ENCODE data around the gene IQSEC1. TPM values are rescaled to one million over a fixed set of nuclear protein-coding genes. Genes with fewer than 3 reads are reported as not detected.

IQSEC1 gene
- total and polyA plus RNA-seq, 10 of the 15 experiments (the other 5 are each of a cell fraction or from before 2014, with no cell fraction given): 0.92 to 55.2 (median 8.5) TPM

- TF ChIP-seq E2F8 (IDR thresholded peaks at IDR 0.05; ENCODE audit: low read depth, partially characterized antibody): no peak
Measured at GRCh38 chr3:12972043-12972442, 101.2 kb downstream of the IQSEC1 start (continued).

GRCh38 chr3:12970684-12971083 is 102.5 kb downstream of the IQSEC1 start:
- H3K27me3 ChIP-seq (replicated peaks in 1 of 2; ENCODE audit: control insufficient read depth in 2 of 2, insufficient read depth in 2 of 2, low read length in 1 of 2): no peaks in the 10 kb centered on the region
- ChIA-PET CTCF (interaction anchor here (1.0 to 2.7 kb wide), 5 partner anchors 11 to 148 kb away, joined by 3 to 11 read pairs (median 4); no protein-coding TSS in a partner anchor), SMC1A (ENCODE audit: uncharacterized antibody, unreplicated experiment) (no interaction called here), POLR2A (interaction anchor here (0.6 kb wide), 1 partner anchor 101 kb away, joined by 4 read pairs; no protein-coding TSS in a partner anchor), RAD21 (ENCODE audit: unreplicated experiment) (interaction anchor here (0.6 kb wide), 1 partner anchor 58 kb away, joined by 3 read pairs; no protein-coding TSS in a partner anchor)
- peaks cover 23% of the 10 kb centered on the region for H3K79me2 ChIP-seq (ENCODE audit: control insufficient read depth, insufficient read depth, low read length)
- H3K4me2 ChIP-seq (ENCODE audit: control insufficient read depth, insufficient read depth): no peak overlapping the region
- H3K36me3 ChIP-seq (ENCODE audit: control insufficient read depth in 2 of 2, insufficient read depth in 2 of 2, low read length in 1 of 2): peaks cover 5% of the 10 kb centered on the region in 2 experiments; a peak in 3 of 4 replicates
- intact Hi-C loops (cut with micrococcal nuclease; ENCODE audit: unreplicated experiment) (no loop called here), in situ Hi-C loops (cut with MboI) (no loop called here)
- ATAC-seq (no peak), DNase-seq (ENCODE audit: low read depth, low spot score) (no peak), FAIRE-seq (no peak)
- H3K9me3 ChIP-seq (replicated peaks; ENCODE audit: control insufficient read depth, insufficient read depth, low read length): no peaks in the 10 kb centered on the region
- peaks cover 22% of the 10 kb centered on the region for H3K4me1 ChIP-seq (ENCODE audit: control insufficient read depth, insufficient read depth, low read length)
- WGBS (ENCODE audit: insufficient coverage, insufficient replicate concordance, low lambda C conversion rate, missing lambda C conversion rate): 87% methylated on average over 5 of the region's 5 CpGs
- H3K9ac ChIP-seq (ENCODE audit: control insufficient read depth, insufficient read depth, low read length): no peak overlapping the region
- TF ChIP-seq SKIL (IDR thresholded peaks at IDR 0.05; ENCODE audit: low read depth, poor library complexity, severe bottlenecking) (no peak), SPI1 (IDR thresholded peaks at IDR 0.05; ENCODE audit: borderline replicate concordance, insufficient read depth, low read depth, low read length) (peak; percentile 27; the same call in 1 of the 2 replicates)
- BruUV-seq (replicated peaks): no TSS peak
- H3K4me3 ChIP-seq: no peak overlapping the region
- H4K20me1 ChIP-seq (ENCODE audit: control insufficient read depth, insufficient read depth): peaks cover 25% of the 10 kb centered on the region
- no peak overlapping the region for H2AFZ ChIP-seq (ENCODE audit: control insufficient read depth, low read depth, low read length)
- H3K27ac ChIP-seq (ENCODE audit: control insufficient read depth, insufficient read depth): no peak overlapping the region

All from GM12878 (cell line).